WTC11 (cell line): ENCODE measurements around the gene SLC2A6. TPM values are rescaled to one million over a fixed set of nuclear protein-coding genes. Genes with fewer than 3 reads are reported as not detected.

Source experiments
- ATAC-seq: fragments of 200-7000 bp; cut with Tn5 transposase; 2 replicates; pipeline ENCODE4 v1.10.0; 2021; ENCODE audit warnings: mild to moderate bottlenecking, moderate library complexity
- CTCF ChIA-PET: fragments of 300-600 bp; sonication (Branson Sonifier 250); formaldehyde crosslinking; loops from one replicate; lab custom pipeline; 2021; ENCODE audit warnings: antibody characterized with exemption; lab: Charles Lee
- POLR2A ChIA-PET: fragments of 350-600 bp; sonication (Branson Sonifier 250); formaldehyde crosslinking; loops from one replicate; lab custom pipeline; 2021; ENCODE audit warnings: antibody characterized with exemption; lab: Charles Lee
- DNase-seq: peaks from one replicate; pipeline ENCODE4 v3.0.0; 2021; ENCODE audit warnings: low spot score
- H3K27ac Mint-ChIP-seq: 2 replicates; pipeline ENCODE4 v1.8.0; 2021; ENCODE audit warnings: mixed read lengths
- H3K27me3 Mint-ChIP-seq: 2 replicates; pipeline ENCODE4 v1.8.0; 2021; ENCODE audit warnings: low read depth, mild to moderate bottlenecking, moderate library complexity, mixed read lengths
- H3K36me3 Mint-ChIP-seq: 2 replicates; pipeline ENCODE4 v1.8.0; 2021; ENCODE audit warnings: mixed read lengths
- H3K4me1 Mint-ChIP-seq: 2 replicates; pipeline ENCODE4 v1.8.0; 2022; ENCODE audit warnings: mixed read lengths
- H3K4me3 Mint-ChIP-seq: 2 replicates; pipeline ENCODE4 v1.8.0; 2021; ENCODE audit warnings: mild to moderate bottlenecking, moderate library complexity, mixed read lengths
- H3K9me3 Mint-ChIP-seq: 2 replicates; pipeline ENCODE4 v1.8.0; 2021; ENCODE audit warnings: mixed read lengths
- ATF1 ChIP-seq: sonication (generic); formaldehyde crosslinking; IDR thresholded peaks from 2 replicates; pipeline ENCODE4 v1.8.1; 2023; ENCODE audit warnings: mild to moderate bottlenecking, moderate library complexity, missing genetic modification reagents
- CREM ChIP-seq: sonication (generic); formaldehyde crosslinking; IDR thresholded peaks from 2 replicates; pipeline ENCODE4 v1.8.1; 2022; ENCODE audit warnings: mild to moderate bottlenecking, missing genetic modification reagents, moderate library complexity
- EMX1 ChIP-seq: fragments of 250-450 bp; sonication (Bioruptor Pico); IDR thresholded peaks from 2 replicates; pipeline ENCODE4 v1.8.0; 2021; ENCODE audit warnings: mild to moderate bottlenecking
- FOXP1 ChIP-seq: sonication (generic); formaldehyde crosslinking; IDR thresholded peaks from 2 replicates; pipeline ENCODE4 v1.8.0; 2022; ENCODE audit warnings: missing genetic modification reagents, mild to moderate bottlenecking, moderate library complexity, borderline replicate concordance
- IRF2 ChIP-seq: sonication (generic); formaldehyde crosslinking; IDR thresholded peaks from 2 replicates; pipeline ENCODE4 v1.8.0; 2022; ENCODE audit warnings: low read depth, missing genetic modification reagents, borderline replicate concordance
- KAT7 ChIP-seq: sonication (generic); formaldehyde crosslinking; IDR thresholded peaks from 2 replicates; pipeline ENCODE4 v1.8.1; 2023; ENCODE audit warnings: missing genetic modification reagents, mild to moderate bottlenecking, borderline replicate concordance
- NFATC4 ChIP-seq: fragments of 250-450 bp; sonication (Bioruptor Pico); IDR thresholded peaks from 2 replicates; pipeline ENCODE4 v1.9.0; 2021; ENCODE audit warnings: mild to moderate bottlenecking
- NR1H2 ChIP-seq: sonication (generic); formaldehyde crosslinking; IDR thresholded peaks from 2 replicates; pipeline ENCODE4 v1.9.0; 2021; ENCODE audit warnings: mild to moderate bottlenecking, moderate library complexity, missing genetic modification reagents
- NR2C2 ChIP-seq: sonication (generic); formaldehyde crosslinking; IDR thresholded peaks from 2 replicates; pipeline ENCODE4 v1.8.0; 2022; ENCODE audit warnings: mild to moderate bottlenecking, missing genetic modification reagents
- PRRX2 ChIP-seq: fragments of 250-450 bp; sonication (Bioruptor Pico); IDR thresholded peaks from 2 replicates; pipeline ENCODE4 v1.8.0; 2021; ENCODE audit warnings: mild to moderate bottlenecking
- SMAD4 ChIP-seq: sonication (generic); formaldehyde crosslinking; IDR thresholded peaks from 2 replicates; pipeline ENCODE4 v1.8.0; 2022; ENCODE audit warnings: mild to moderate bottlenecking, missing genetic modification reagents
- SP1 ChIP-seq: sonication (generic); formaldehyde crosslinking; conservative IDR thresholded peaks from 2 replicates; pipeline ENCODE4 v1.8.1; 2022; ENCODE audit warnings: missing genetic modification reagents
- ZNF121 ChIP-seq: sonication (generic); formaldehyde crosslinking; IDR thresholded peaks from 2 replicates; pipeline ENCODE4 v1.8.0; 2023; ENCODE audit warnings: missing genetic modification reagents
- total RNA-seq: library from RNA; stranded (reverse); gene quantifications from 3 replicates; pipeline ENCODE4 v1.2.3, GENCODE V29; 2021
- TF ChIP-seq, protein P1 (sequence below): sonication (generic); formaldehyde crosslinking; IDR thresholded peaks from 2 replicates; pipeline ENCODE4 v1.8.1; 2022; ENCODE audit warnings: mild to moderate bottlenecking, missing genetic modification reagents, moderate library complexity, borderline replicate concordance
- TF ChIP-seq, protein P2 (sequence below): fragments of 200-600 bp; IDR thresholded peaks from 2 replicates; pipeline ENCODE4 v1.8.0; 2022; ENCODE audit warnings: antibody characterized with exemption
- TF ChIP-seq, protein P3 (sequence below): sonication (generic); formaldehyde crosslinking; IDR thresholded peaks from 2 replicates; pipeline ENCODE4 v1.8.1; 2022; ENCODE audit warnings: low read depth, mild to moderate bottlenecking, moderate library complexity, missing genetic modification reagents, borderline replicate concordance
- TF ChIP-seq, protein P4 (sequence below): sonication (generic); formaldehyde crosslinking; IDR thresholded peaks from 2 replicates; pipeline ENCODE4 v1.8.1; 2023; ENCODE audit warnings: mild to moderate bottlenecking, missing genetic modification reagents, borderline replicate concordance
- TF ChIP-seq, protein P5 (sequence below): sonication (generic); formaldehyde crosslinking; IDR thresholded peaks from 2 replicates; pipeline ENCODE4 v1.8.1; 2023; ENCODE audit warnings: mild to moderate bottlenecking, missing genetic modification reagents, moderate library complexity
- TF ChIP-seq, protein P6 (sequence below): fragments of 250-450 bp; sonication (Bioruptor Pico); conservative IDR thresholded peaks from 2 replicates; pipeline ENCODE4 v1.9.0; 2021; ENCODE audit warnings: mild to moderate bottlenecking
- TF ChIP-seq, protein P7 (sequence below): sonication (generic); formaldehyde crosslinking; IDR thresholded peaks from 2 replicates; pipeline ENCODE4 v1.8.0; 2022; ENCODE audit warnings: mild to moderate bottlenecking, missing genetic modification reagents

SLC2A6 gene
- total RNA-seq, 1 experiment from 2014 or later: 16.6 TPM

DNA sequence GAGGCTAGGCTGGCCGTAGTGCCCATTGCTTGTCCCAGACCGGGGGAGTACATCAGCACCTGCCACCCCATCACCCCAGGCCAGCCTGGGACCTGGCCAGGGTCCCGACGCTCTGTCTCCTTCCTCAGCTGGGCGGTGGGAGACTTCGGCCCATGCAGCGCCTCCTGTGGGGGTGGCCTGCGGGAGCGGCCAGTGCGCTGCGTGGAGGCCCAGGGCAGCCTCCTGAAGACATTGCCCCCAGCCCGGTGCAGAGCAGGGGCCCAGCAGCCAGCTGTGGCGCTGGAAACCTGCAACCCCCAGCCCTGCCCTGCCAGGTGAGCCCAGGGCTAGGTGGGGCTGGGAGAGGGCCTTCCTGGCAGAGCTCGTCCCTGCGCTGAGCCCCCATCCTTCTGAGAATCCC lies 35.7 kb downstream of the SLC2A6 start:
- no peaks in the 10 kb centered on the region for H3K27me3 Mint-ChIP-seq
- POLR2A ChIA-PET: no interaction called here
- ATAC-seq: 0 out of 2 replicates have a peak, but pooled peaks have one; percentile 37

More for the DNA sequence above, 35.7 kb downstream of the SLC2A6 start:
- no peak for TF ChIP-seq ATF1 (CRISPR knock-in tag)
- TF ChIP-seq, protein P1, sequence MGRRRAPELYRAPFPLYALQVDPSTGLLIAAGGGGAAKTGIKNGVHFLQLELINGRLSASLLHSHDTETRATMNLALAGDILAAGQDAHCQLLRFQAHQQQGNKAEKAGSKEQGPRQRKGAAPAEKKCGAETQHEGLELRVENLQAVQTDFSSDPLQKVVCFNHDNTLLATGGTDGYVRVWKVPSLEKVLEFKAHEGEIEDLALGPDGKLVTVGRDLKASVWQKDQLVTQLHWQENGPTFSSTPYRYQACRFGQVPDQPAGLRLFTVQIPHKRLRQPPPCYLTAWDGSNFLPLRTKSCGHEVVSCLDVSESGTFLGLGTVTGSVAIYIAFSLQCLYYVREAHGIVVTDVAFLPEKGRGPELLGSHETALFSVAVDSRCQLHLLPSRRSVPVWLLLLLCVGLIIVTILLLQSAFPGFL (CRISPR knock-in tag): no peak
- no peak for TF ChIP-seq PRRX2
- TF ChIP-seq, protein P2, sequence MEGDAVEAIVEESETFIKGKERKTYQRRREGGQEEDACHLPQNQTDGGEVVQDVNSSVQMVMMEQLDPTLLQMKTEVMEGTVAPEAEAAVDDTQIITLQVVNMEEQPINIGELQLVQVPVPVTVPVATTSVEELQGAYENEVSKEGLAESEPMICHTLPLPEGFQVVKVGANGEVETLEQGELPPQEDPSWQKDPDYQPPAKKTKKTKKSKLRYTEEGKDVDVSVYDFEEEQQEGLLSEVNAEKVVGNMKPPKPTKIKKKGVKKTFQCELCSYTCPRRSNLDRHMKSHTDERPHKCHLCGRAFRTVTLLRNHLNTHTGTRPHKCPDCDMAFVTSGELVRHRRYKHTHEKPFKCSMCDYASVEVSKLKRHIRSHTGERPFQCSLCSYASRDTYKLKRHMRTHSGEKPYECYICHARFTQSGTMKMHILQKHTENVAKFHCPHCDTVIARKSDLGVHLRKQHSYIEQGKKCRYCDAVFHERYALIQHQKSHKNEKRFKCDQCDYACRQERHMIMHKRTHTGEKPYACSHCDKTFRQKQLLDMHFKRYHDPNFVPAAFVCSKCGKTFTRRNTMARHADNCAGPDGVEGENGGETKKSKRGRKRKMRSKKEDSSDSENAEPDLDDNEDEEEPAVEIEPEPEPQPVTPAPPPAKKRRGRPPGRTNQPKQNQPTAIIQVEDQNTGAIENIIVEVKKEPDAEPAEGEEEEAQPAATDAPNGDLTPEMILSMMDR: no peak
- TF ChIP-seq, protein P3, sequence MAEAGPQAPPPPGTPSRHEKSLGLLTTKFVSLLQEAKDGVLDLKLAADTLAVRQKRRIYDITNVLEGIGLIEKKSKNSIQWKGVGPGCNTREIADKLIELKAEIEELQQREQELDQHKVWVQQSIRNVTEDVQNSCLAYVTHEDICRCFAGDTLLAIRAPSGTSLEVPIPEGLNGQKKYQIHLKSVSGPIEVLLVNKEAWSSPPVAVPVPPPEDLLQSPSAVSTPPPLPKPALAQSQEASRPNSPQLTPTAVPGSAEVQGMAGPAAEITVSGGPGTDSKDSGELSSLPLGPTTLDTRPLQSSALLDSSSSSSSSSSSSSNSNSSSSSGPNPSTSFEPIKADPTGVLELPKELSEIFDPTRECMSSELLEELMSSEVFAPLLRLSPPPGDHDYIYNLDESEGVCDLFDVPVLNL (CRISPR knock-in tag): no peak
- no peak for TF ChIP-seq SMAD4 (CRISPR knock-in tag)
- TF ChIP-seq, protein P4, sequence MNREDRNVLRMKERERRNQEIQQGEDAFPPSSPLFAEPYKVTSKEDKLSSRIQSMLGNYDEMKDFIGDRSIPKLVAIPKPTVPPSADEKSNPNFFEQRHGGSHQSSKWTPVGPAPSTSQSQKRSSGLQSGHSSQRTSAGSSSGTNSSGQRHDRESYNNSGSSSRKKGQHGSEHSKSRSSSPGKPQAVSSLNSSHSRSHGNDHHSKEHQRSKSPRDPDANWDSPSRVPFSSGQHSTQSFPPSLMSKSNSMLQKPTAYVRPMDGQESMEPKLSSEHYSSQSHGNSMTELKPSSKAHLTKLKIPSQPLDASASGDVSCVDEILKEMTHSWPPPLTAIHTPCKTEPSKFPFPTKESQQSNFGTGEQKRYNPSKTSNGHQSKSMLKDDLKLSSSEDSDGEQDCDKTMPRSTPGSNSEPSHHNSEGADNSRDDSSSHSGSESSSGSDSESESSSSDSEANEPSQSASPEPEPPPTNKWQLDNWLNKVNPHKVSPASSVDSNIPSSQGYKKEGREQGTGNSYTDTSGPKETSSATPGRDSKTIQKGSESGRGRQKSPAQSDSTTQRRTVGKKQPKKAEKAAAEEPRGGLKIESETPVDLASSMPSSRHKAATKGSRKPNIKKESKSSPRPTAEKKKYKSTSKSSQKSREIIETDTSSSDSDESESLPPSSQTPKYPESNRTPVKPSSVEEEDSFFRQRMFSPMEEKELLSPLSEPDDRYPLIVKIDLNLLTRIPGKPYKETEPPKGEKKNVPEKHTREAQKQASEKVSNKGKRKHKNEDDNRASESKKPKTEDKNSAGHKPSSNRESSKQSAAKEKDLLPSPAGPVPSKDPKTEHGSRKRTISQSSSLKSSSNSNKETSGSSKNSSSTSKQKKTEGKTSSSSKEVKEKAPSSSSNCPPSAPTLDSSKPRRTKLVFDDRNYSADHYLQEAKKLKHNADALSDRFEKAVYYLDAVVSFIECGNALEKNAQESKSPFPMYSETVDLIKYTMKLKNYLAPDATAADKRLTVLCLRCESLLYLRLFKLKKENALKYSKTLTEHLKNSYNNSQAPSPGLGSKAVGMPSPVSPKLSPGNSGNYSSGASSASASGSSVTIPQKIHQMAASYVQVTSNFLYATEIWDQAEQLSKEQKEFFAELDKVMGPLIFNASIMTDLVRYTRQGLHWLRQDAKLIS (CRISPR knock-in tag): no peak
- no peak for TF ChIP-seq ZNF121 (CRISPR knock-in tag)
- no peak for TF ChIP-seq CREM (CRISPR knock-in tag)
- TF ChIP-seq, protein P5, sequence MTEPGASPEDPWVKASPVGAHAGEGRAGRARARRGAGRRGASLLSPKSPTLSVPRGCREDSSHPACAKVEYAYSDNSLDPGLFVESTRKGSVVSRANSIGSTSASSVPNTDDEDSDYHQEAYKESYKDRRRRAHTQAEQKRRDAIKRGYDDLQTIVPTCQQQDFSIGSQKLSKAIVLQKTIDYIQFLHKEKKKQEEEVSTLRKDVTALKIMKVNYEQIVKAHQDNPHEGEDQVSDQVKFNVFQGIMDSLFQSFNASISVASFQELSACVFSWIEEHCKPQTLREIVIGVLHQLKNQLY (CRISPR knock-in tag): no peak
- TF ChIP-seq FOXP1 (CRISPR knock-in tag): no peak
- no peak for TF ChIP-seq IRF2 (CRISPR knock-in tag)
- TF ChIP-seq, protein P6, sequence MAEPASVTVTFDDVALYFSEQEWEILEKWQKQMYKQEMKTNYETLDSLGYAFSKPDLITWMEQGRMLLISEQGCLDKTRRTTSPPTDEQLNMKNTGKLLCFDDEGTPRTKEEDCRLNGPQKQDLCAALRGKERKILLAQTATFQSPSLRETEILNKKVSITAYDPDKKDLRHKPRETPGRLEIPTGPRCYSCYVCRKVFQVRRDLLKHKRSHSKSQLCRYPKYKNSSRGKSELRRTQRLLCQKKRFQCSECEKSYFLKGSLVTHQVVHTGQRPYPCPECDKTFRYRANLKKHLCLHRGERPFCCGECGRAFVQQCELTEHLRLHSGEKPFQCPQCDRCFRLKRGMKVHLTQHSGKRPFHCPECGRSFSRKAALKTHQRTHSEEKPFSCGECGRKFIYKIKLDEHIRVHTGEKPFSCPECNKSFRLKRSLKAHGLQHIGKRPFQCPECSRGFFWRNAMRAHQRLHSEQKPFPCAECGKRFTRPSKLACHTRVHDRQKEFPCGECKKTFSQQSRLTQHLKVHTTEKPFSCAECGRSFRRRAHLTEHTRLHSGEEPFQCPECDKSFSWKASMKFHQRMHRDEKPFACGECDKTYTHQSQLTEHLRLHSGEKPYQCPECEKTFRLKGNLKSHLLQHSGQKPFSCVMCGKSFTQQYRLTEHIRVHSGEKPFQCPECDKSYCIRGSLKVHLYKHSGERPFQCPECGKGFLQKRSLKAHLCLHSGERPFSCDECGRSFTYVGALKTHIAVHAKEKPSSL (CRISPR knock-in tag): no peak
- TF ChIP-seq, protein P7, sequence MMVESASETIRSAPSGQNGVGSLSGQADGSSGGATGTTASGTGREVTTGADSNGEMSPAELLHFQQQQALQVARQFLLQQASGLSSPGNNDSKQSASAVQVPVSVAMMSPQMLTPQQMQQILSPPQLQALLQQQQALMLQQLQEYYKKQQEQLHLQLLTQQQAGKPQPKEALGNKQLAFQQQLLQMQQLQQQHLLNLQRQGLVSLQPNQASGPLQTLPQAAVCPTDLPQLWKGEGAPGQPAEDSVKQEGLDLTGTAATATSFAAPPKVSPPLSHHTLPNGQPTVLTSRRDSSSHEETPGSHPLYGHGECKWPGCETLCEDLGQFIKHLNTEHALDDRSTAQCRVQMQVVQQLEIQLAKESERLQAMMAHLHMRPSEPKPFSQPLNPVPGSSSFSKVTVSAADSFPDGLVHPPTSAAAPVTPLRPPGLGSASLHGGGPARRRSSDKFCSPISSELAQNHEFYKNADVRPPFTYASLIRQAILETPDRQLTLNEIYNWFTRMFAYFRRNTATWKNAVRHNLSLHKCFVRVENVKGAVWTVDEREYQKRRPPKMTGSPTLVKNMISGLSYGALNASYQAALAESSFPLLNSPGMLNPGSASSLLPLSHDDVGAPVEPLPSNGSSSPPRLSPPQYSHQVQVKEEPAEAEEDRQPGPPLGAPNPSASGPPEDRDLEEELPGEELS: no peak
- TF ChIP-seq NR1H2: no peak
- no peak for TF ChIP-seq EMX1
- TF ChIP-seq NR2C2 (CRISPR knock-in tag): no peak
- TF ChIP-seq NFATC4 (CRISPR knock-in tag): no peak
- TF ChIP-seq SP1 (CRISPR knock-in tag): no peak
- TF ChIP-seq KAT7 (CRISPR knock-in tag): no peak
- Mint-ChIP-seq H3K9me3 (no peaks in the 10 kb centered on the region), H3K27ac (no peak overlapping the region), H3K4me1 (no peaks in the 10 kb centered on the region), H3K36me3 (no peaks in the 10 kb centered on the region), H3K4me3 (no peak overlapping the region)
- DNase-seq: no peak
- CTCF ChIA-PET: interaction anchor here (0.9 to 3.2 kb wide), 9 partner anchors 9 to 127 kb away, joined by 3 to 15 read pairs (median 3); partner anchors contain the start of gene CACFD1
